K562 (cell line): ENCODE measurements around the gene PGS1. TPM values are rescaled to one million over a fixed set of nuclear protein-coding genes. Genes with fewer than 3 reads are reported as not detected.

Source experiments
- ARID4B ChIP-seq: sonication (generic); formaldehyde crosslinking; IDR thresholded peaks from 2 replicates; pipeline ENCODE4 v1.8.0; 2022; ENCODE audit warnings: mild to moderate bottlenecking, missing genetic modification reagents
- TCF7L2 ChIP-seq: fragments of 150-350 bp; IDR thresholded peaks from 2 replicates; pipeline ENCODE4 v1.6.1; 2016; ENCODE audit warnings: low read depth, mild to moderate bottlenecking, low read length, moderate library complexity
- TRIM24 ChIP-seq, 2 experiments: fragments of 450-650 bp; IDR thresholded peaks; 2 replicates each; pipeline ENCODE4 v1.6.1; 2016
- TRIM25 ChIP-seq: fragments of 450-650 bp; IDR thresholded peaks from 2 replicates; pipeline ENCODE4 v1.7.0; 2016; ENCODE audit warnings: borderline replicate concordance
- ZNF41 ChIP-seq: fragments of 250-450 bp; sonication (Bioruptor Pico); conservative IDR thresholded peaks from 2 replicates; pipeline ENCODE4 v1.4.0; 2020; ENCODE audit warnings: mild to moderate bottlenecking
- ZNF639 ChIP-seq, 2 experiments: fragments of 200-800 bp in 1 of 2; sonication (Bioruptor generic) in 1 of 2; sonication (generic) in 1 of 2; formaldehyde crosslinking in 1 of 2; IDR thresholded peaks in 1 of 2; conservative IDR thresholded peaks in 1 of 2; 2 replicates each; pipeline versions ENCODE4 v1.5.0 to v1.6.1; 2016 to 2020; ENCODE audit warnings: missing compliant biosample characterization in 1 of 2, missing genetic modification characterization in 1 of 2, missing genetic modification reagents in 1 of 2
- polyA plus RNA-seq, 8 experiments: library from polyadenylated mRNA; depleted of rRNA in 4 of 8; stranded (reverse) in 5 of 8; unstranded in 3 of 8; fragments of >200 nt; fragmentation: Nextera tagmentation in 2 of 8; fragmentation: Illumina TruSeq in 1 of 8; extraction: Ambion mirVana in 2 of 8; extraction: Trizol in 1 of 8; gene quantifications; 2 replicates each; pipeline versions ENCODE4 v1.2.1 to v1.2.3, GENCODE V29; 2011 to 2014; ENCODE audit warnings: inconsistent platforms in 1 of 8, missing spikeins in 1 of 8
- total RNA-seq, 7 experiments: library from RNA; depleted of rRNA in 6 of 7; stranded (reverse); fragments of >200 nt in 6 of 7; fragmentation: Illumina TruSeq in 2 of 7; extraction: Trizol in 2 of 7; gene quantifications; 2 replicates each; pipeline versions ENCODE4 v1.2.1 to v1.2.3, GENCODE V29; 2011 to 2021; ENCODE audit warnings: low replicate concordance in 1 of 7

Gene PGS1
- total and polyA plus RNA-seq, 9 of the 15 experiments (the other 6 are each of a cell fraction or from before 2014, with no cell fraction given): 1.3 to 39.4 (median 22.3) TPM

GRCh38 chr17:78375401-78376151 lies 2.9 kb upstream of the PGS1 start (continued):
- TF ChIP-seq TRIM25 (no peak), ARID4B (CRISPR knock-in tag) (no peak), ZNF639 (CRISPR knock-in tag; conservative IDR thresholded peaks at IDR 0.05 in 1 of 2, IDR thresholded peaks at IDR 0.05 in 1 of 2) (no peak), TRIM24 (IDR thresholded peaks at IDR 0.05) (no peak), TCF7L2 (no peak), ZNF41 (CRISPR knock-in tag) (no peak)
- TF ChIP-seq, all 486 proteins: peak for 5
